GM21381 (cell line): Measurements from ENCODE around the gene COX10.
"Not testable (repeated sequence)": the region's sequence is repeated elsewhere in the genome, so short reads cannot be mapped to it uniquely, and the experiment has no call there.

Experiments used
- ATAC-seq: cut with Tn5 transposase; IDR thresholded peaks from one replicate; pipeline ENCODE4 v1.9.1; 2021; ENCODE audit warnings: mild to moderate bottlenecking, moderate library complexity; ENCODE audit not compliant: unreplicated experiment

Gene COX10

GRCh38 chr17:14202388-14203166 is 133.3 kb downstream of the COX10 start:
- no peak for ATAC-seq

GRCh38 chr17:14203388-14203787 is 134.1 kb downstream of the COX10 start:
- no peak for ATAC-seq

GRCh38 chr17:14204084-14204483 is 134.8 kb downstream of the COX10 start:
- no peak for ATAC-seq

DNA sequence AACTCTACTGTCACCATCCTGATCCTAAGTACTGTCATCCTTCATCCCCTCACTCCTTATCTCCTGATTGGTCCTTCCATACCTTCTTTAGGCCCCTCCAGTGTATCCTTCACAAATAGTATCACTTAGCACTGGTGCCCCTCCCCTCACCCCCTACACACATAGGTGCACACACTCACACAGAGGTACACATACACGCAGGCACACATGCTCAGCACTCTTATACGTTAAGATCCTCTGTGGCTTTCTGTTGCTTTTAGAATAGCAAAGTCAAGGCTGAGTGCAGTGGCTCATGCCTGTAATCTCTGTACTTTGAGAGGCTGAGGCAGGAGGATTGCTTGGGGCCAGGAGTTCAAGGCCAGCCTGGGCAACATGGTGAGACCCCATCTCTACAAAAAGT is 135.2 kb downstream of the COX10 start:
- ATAC-seq, result no peak

DNA sequence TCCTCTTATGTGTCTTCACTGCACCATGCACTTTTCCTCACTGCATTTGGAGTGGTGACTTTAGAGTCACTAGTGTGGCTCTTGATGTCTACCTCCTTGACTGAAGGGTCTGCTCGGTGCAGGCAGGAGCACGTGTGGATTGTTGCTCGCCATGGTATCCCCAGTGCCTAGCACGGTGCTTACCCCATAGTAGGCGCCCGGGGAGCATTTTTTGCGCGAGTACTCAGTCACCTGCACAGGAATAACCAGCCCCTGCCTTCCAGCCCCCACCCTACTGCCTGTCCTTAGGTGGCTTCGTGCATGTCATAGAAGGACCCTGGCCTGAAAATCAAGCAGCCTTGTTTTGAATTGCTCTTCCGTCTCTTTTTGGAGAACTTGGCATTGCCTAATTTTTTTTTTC is 136.1 kb downstream of the COX10 start:
- no peak for ATAC-seq

- no peak for ATAC-seq
Observed at GRCh38 chr17:14205992-14206461, 136.7 kb downstream of the COX10 start.

DNA sequence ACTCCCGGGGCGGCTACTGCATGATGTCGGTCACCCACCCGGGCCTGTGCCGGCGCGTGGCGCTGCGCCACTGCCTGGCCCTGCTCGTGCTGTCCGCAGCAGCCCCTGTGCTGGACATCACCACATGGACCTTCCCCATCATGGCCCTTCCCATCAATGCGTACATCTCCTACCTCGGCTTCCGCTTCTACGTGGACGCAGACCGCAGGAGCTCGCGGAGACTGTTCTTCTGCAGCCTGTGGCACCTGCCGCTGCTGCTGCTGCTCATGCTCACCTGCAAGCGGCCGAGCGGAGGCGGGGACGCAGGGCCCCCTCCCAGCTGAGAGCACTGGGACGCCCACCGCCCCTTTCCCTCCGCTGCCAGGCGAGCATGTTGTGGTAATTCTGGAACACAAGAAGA is 137.6 kb downstream of the COX10 start:
- no peak for ATAC-seq

DNA sequence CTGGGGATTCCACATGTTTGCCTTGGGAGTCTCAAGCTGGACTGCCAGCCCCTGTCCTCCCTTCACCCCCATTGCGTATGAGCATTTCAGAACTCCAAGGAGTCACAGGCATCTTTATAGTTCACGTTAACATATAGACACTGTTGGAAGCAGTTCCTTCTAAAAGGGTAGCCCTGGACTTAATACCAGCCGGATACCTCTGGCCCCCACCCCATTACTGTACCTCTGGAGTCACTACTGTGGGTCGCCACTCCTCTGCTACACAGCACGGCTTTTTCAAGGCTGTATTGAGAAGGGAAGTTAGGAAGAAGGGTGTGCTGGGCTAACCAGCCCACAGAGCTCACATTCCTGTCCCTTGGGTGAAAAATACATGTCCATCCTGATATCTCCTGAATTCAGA is 138.5 kb downstream of the COX10 start:
- ATAC-seq, result no peak

GRCh38 chr17:14209215-14209614 is 139.9 kb downstream of the COX10 start:
- no peak for ATAC-seq

DNA sequence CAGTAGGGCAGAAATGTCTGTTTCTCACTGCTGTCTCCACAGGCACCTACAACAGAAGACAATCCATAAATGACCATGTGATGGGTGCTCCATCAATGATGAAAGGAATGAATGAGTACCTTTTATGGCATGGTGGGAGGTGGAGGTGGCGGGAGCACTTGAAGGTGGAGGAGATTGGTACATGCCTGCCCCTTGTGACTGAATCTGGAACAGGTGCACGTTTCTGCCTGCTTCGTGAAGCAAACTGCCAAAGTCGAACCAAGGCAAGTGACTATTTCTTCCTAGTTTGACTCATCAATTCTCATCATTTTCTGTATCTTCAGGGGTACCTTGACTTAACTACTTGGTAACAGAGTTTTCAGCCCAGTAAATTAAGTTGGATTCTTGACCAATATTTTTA is 141.9 kb downstream of the COX10 start:
- ATAC-seq, result no peak

DNA sequence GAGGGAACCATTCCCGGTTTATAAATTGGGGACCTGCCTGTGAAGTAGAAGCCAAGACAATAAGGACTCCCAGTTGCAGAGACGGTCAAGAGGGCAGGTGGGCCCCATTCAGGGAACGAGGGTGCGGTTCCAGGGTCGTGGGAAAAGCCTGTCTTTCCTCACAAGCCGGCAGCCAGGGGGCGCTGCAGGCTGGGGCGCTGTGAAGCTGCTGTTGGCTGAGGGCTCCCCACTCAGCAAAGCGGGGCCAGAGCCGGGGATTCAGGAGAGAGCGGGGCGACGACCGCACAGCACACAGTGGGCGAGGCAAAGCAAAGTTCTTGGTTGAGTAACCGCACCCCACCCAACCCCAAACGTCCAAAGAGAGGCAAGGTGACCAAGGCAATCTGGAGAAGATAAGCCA is 142.5 kb downstream of the COX10 start:
- ATAC-seq, result no peak

- no peak for ATAC-seq
Observed at GRCh38 chr17:14212401-14212800, 143.1 kb downstream of the COX10 start.

DNA sequence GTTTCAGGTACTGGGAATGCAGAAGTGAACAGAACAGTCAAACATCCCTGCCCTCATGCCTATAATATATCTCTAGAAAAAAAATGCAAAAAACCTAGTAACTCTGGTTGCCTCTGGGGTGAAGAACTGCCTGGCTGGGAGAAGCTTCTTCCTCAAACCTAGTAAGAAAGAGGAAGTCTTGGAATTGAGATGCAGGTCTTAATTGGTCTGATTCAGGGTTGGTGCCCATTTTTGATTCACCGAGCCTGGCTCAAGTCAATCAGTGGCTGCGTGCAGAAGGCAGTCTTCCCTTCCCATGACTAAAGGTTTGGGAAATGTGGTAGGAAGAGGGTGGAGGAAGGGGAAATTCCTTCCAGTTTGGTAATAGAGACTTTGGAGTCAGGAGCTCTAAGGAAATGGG is 145.0 kb downstream of the COX10 start:
- no peak for ATAC-seq

DNA sequence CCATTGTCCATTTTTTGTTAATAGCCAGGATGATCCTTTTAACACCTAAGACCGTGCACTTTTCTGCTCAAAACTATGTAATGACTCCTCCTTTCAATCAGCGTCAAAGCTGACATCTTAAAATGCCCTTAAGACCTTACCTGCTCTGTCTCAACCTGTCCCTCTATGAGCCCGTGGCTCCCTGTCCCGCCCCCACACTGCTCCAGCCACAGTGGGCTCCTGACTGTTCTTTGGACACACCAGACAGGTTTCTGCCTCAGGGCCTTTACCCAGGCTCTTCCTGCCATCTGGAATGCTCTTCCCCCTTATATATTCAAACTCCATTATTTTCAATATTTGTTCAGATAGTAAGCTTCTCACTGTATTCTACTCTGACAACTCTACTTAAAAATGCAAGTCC is 153.3 kb downstream of the COX10 start:
- ATAC-seq, result no peak

GRCh38 chr17:14225254-14225980 is 156.1 kb downstream of the COX10 start:
- ATAC-seq, result no peak

GRCh38 chr17:14227052-14227451 is 157.7 kb downstream of the COX10 start:
- no peak for ATAC-seq

GRCh38 chr17:14228903-14229302 is 159.6 kb downstream of the COX10 start:
- no peak for ATAC-seq

GRCh38 chr17:14231187-14231586 is 161.9 kb downstream of the COX10 start:
- not testable (repeated sequence) for ATAC-seq

- ATAC-seq, result not testable (repeated sequence)
Observed at GRCh38 chr17:14235047-14235446, 165.7 kb downstream of the COX10 start.

DNA sequence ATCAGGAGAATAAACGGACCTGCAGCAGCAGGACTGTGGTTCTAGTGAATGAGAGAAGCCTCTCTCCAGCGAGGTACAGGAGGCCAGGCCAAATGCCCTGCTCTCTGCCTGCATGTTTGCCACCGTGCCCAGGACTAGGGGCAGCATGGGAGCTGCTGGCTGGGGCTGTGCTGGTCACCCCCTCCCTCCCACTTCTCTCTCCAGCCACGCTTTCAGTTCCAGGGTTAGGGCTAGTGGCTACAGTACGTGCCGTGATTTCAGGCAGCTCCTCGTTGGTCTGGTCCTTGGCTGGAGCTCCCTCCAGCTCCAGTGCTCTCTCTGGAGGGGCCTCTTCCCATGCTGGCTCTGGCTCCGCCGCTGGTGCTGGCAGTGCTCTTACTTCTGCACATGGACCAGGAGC is 166.7 kb downstream of the COX10 start:
- not testable (repeated sequence) for ATAC-seq

GRCh38 chr17:14236762-14237161 is 167.5 kb downstream of the COX10 start, which contains the start of gene CDRT15:
Gene CDRT15 (minus strand): TSS chr17:14236862. CDS start chr17:14236833, 29 bp downstream.
- not testable (repeated sequence) for ATAC-seq

DNA sequence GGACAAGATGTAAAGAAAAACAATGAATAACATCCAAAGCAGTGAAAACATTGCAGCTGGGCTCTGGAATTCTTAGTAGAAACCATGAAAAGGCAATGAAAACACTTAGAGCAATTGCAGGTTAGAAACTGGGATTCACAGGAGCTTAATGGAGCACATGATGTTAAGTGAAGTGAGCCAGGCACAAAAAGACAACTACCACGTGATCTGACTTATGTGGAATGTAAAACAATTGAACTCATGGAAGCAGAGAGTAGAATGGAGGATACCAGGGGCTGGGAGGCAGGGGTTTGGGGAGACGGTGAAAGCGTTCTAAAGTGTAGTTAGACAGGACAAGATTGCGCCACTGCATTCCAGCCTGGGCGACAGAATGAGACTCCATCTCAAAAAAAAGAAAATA is 170.0 kb downstream of the COX10 start:
- ATAC-seq, result not testable (repeated sequence)
